Body of pancreas (tissue), 4 donors: Measurements from ENCODE around the gene KCTD12.

Source experiments
- POLR2A ChIP-seq, 3 donors: fragments of 450-650 bp; IDR thresholded peaks; one replicate each; pipeline ENCODE4 v1.6.1; 2016; ENCODE audit warnings: antibody characterized with exemption in 3 of 3, mild to moderate bottlenecking in 2 of 3
- TF ChIP-seq, protein P1 (sequence below), 7 experiments: fragments of 450-650 bp in 4 of 7; fragments of 200-600 bp in 3 of 7; sonication (generic) in 3 of 7; IDR thresholded peaks; one replicate each; pipeline ENCODE4 v1.5.1; 2016 to 2019; ENCODE audit warnings: antibody characterized with exemption in 7 of 7

DNA sequence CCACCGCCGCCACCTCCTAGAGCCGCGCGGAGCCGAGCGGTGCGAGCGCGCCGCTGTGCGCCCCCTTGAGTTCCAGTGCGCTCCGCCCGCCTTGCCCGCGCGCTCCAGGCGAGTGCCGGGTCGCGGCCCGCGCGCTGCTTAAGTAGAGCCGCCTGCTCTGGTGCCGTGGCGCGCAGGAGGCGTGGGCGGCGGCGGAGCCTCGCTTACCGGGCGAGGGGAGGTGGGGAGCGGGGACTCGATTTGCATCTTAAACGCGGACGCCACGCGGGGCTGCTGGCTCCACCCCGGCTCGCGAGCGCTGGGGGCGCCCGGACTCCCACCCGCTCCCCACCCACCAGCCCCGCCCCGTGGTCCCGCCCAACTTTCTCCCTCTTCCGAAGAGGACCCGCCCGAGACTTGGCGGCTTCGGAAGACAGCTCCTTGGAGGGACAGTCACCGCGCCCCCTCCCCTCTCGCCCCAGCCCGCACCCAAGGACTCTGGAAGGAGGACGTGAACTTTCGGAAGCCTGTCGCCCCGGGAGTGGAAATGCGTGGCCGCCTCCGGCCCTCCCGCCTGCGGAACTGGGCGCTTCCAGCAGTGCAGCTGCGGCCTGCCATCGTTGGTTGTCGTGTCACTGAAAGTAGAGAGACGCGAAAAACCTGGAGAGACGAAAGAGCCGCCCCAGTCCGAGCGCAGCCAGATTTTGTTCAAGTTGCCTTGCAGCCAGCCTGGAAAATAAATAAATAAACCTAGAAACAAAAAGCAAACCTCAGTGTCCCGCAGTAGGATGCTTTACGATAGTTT is at the start of gene KCTD12:
- TF ChIP-seq, protein P1, sequence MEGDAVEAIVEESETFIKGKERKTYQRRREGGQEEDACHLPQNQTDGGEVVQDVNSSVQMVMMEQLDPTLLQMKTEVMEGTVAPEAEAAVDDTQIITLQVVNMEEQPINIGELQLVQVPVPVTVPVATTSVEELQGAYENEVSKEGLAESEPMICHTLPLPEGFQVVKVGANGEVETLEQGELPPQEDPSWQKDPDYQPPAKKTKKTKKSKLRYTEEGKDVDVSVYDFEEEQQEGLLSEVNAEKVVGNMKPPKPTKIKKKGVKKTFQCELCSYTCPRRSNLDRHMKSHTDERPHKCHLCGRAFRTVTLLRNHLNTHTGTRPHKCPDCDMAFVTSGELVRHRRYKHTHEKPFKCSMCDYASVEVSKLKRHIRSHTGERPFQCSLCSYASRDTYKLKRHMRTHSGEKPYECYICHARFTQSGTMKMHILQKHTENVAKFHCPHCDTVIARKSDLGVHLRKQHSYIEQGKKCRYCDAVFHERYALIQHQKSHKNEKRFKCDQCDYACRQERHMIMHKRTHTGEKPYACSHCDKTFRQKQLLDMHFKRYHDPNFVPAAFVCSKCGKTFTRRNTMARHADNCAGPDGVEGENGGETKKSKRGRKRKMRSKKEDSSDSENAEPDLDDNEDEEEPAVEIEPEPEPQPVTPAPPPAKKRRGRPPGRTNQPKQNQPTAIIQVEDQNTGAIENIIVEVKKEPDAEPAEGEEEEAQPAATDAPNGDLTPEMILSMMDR (IDR thresholded peaks at IDR 0.05), result peak in 3 of 7 experiments; percentile 13 to 55 (median 45)
- peak; percentile 45 to 69 (median 56) for TF ChIP-seq POLR2A (IDR thresholded peaks at IDR 0.05)
